Suprapubic skin (tissue), 2 donors: ENCODE results near the gene TNFSF8.

Experiments used
- EP300 ChIP-seq: sonication (generic); formaldehyde crosslinking; IDR thresholded peaks from one replicate; pipeline ENCODE4 v1.6.1; 2017; ENCODE audit warnings: antibody characterized with exemption
- POLR2A ChIP-seq, 2 donors: fragments of 450-650 bp; IDR thresholded peaks; one replicate each; pipeline ENCODE4 v1.6.1; 2017; ENCODE audit warnings: antibody characterized with exemption in 2 of 2, mild to moderate bottlenecking in 2 of 2, moderate library complexity in 2 of 2

- TF ChIP-seq POLR2A (IDR thresholded peaks at IDR 0.05) (no peak), EP300 (no peak)
Measured at GRCh38 chr9:114969269-114969668, 38.9 kb upstream of the TNFSF8 start.
